ENCODE measurements around the gene ZNF594.

DNA sequence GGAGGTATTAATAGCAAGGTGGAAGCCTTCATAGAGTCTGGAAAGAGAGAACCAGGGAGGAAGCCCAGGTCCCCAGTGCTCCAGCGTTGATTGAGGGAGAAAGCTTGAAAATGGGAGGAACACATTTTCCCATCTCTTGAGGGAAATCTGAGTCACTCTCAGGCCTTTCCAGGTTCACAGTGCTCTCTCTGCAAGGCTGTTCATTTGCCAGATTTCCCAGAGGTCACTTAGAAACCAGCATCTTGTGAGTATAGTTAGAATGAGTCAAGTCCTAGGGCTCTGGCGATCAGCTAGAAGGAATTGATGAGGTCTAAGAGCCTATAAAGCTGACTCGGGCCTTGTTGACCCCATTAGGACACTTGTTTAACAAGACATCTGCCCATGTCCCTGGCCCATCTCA, 17.7 kb upstream of the ZNF594 start:
- TF ChIP-seq POLR2A (IDR thresholded peaks at IDR 0.05) (no peak), CTCF (IDR thresholded peaks at IDR 0.05) (no peak)
